Mammary epithelial cell (primary cell): Measurements from ENCODE around the gene BRINP3.

ENCODE experiments used
- CTCF ChIP-seq, 2 donors: IDR thresholded peaks in 1 of 2; conservative IDR thresholded peaks in 1 of 2; 2 replicates each; pipeline ENCODE4 v1.5.1; 2011 to 2012; ENCODE audit warnings: inconsistent platforms in 2 of 2, low read length in 2 of 2, mild to moderate bottlenecking in 2 of 2, control low read depth in 1 of 2, low read depth in 1 of 2; ENCODE audit not compliant: insufficient read depth in 1 of 2; ENCODE audit errors: extremely low read depth in 1 of 2
- EZH2 ChIP-seq: IDR thresholded peaks from 2 replicates; pipeline ENCODE4 v1.6.1; 2012; ENCODE audit warnings: low read length, inconsistent platforms, borderline replicate concordance

DNA sequence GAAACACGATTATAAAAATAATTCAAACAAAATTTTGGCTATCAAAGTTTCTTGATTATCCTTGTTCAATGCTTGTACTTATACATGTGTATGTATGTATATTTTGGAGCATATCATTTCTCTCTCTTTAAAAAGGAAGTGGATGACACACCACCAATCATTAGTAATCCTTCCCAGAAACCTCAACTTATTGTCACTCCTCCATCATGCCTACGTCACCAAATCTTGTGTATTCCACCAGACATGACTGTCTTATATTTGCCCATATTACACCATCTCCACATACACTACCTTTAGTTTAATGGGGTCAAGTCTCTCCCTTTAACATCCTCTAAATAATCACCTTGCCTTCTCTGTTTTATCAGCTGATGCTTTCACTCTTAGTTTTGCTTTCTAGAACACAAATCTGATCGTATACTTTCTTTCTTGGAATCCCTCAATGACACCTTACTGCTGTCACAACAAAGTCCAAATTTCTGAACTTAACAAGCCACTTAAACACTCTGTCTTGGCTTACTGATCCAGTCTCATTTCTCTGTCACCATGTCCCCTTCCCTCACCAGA lies 124.0 kb downstream of the BRINP3 start:
- TF ChIP-seq CTCF (conservative IDR thresholded peaks at IDR 0.05 in 1 of 2, IDR thresholded peaks at IDR 0.05 in 1 of 2; ENCODE audit: extremely low read depth in 1 of 2, insufficient read depth in 1 of 2, low read depth in 1 of 2, low read length in 2 of 2), result no peak
- no peak for TF ChIP-seq EZH2
